T-cell (primary cell): Measurements from ENCODE around the gene MRPL28. TPM values are rescaled to one million over a fixed set of nuclear protein-coding genes. Genes with fewer than 3 reads are reported as not detected.
A peak's percentile ranks its signal among the peaks of the same experiment; 100 is the strongest.

ENCODE experiments used
- ATAC-seq, 4 experiments: fragments of 200-7000 bp in 3 of 4; fragments of 150-1000 bp in 1 of 4; cut with Tn5 transposase; replicated peaks in 1 of 4; 1 replicate in 3 of 4; 2 replicates in 1 of 4; pipeline ENCODE4 v1.10.0; 2021; ENCODE audit warnings: moderate library complexity in 3 of 4, mild to moderate bottlenecking in 2 of 4, moderate number of reproducible peaks in 1 of 4
- CTCF ChIA-PET, 2 donors: fragments of 300-600 bp; sonication (Branson Sonifier 250); formaldehyde crosslinking; loops; one replicate each; lab custom pipeline; 2022; ENCODE audit warnings: antibody characterized with exemption in 2 of 2; lab: Charles Lee
- POLR2A ChIA-PET, 2 donors: fragments of 300-600 bp; sonication (Branson Sonifier 250); formaldehyde crosslinking; loops; one replicate each; lab custom pipeline; 2022; ENCODE audit warnings: antibody characterized with exemption in 2 of 2; lab: Charles Lee
- DNase-seq, 35 experiments: peaks; one replicate each; pipeline versions ENCODE4 v3.0.0 to v3.0.0-alpha.2; 2013 to 2023
- H3K27ac ChIP-seq: one replicate; pipeline ENCODE4 v1.5.1; 2013; ENCODE audit warnings: low read length
- H3K27me3 ChIP-seq, 2 experiments: replicated peaks in 1 of 2; 1 replicate in 1 of 2; 2 replicates in 1 of 2; pipeline versions ENCODE4 v1.6.1 to v1.7.0; 2013; ENCODE audit warnings: low read length in 1 of 2, mixed read lengths in 1 of 2; ENCODE audit not compliant: control insufficient read depth in 2 of 2, insufficient read depth in 2 of 2; ENCODE audit errors: extremely low read depth in 1 of 2
- H3K36me3 ChIP-seq, 2 donors: 1 replicate in 1 of 2; 2 replicates in 1 of 2; pipeline versions ENCODE4 v1.6.1 to v1.7.0; 2013; ENCODE audit warnings: low read length in 1 of 2; ENCODE audit not compliant: control insufficient read depth in 2 of 2, insufficient read depth in 1 of 2; ENCODE audit errors: extremely low read depth in 1 of 2
- H3K4me1 ChIP-seq, 2 experiments: 1 replicate in 1 of 2; 2 replicates in 1 of 2; pipeline versions ENCODE4 v1.6.1 to v1.7.0; 2013; ENCODE audit warnings: low read length in 2 of 2, mixed read lengths in 1 of 2; ENCODE audit not compliant: insufficient read depth in 2 of 2, control insufficient read depth in 1 of 2; ENCODE audit errors: extremely low read depth in 1 of 2
- H3K4me3 ChIP-seq, 2 donors: 1 replicate in 1 of 2; 2 replicates in 1 of 2; pipeline versions ENCODE4 v1.5.1 to v1.7.0; 2013; ENCODE audit warnings: mild to moderate bottlenecking in 2 of 2, low read length in 1 of 2, moderate library complexity in 1 of 2; ENCODE audit not compliant: control insufficient read depth in 1 of 2; ENCODE audit errors: extremely low read depth in 1 of 2
- H3K9me3 ChIP-seq: 2 replicates; pipeline ENCODE4 v1.7.0; 2013
- H3K27ac Mint-ChIP-seq, 2 donors: one replicate each; pipeline ENCODE4 v1.8.0; 2020 to 2021; ENCODE audit warnings: mild to moderate bottlenecking in 2 of 2, mixed read lengths in 2 of 2
- H3K27me3 Mint-ChIP-seq, 2 donors: one replicate each; pipeline ENCODE4 v1.8.0; 2021 to 2022; ENCODE audit warnings: mixed read lengths in 2 of 2
- H3K36me3 Mint-ChIP-seq: one replicate; pipeline ENCODE4 v1.8.0; 2021; ENCODE audit warnings: mixed read lengths
- H3K4me1 Mint-ChIP-seq, 3 donors: one replicate each; pipeline ENCODE4 v1.8.0; 2020 to 2022; ENCODE audit warnings: mixed read lengths in 3 of 3, mild to moderate bottlenecking in 1 of 3
- H3K4me3 Mint-ChIP-seq, 3 donors: one replicate each; pipeline ENCODE4 v1.8.0; 2020 to 2022; ENCODE audit warnings: mild to moderate bottlenecking in 3 of 3, mixed read lengths in 3 of 3, moderate library complexity in 3 of 3
- H3K9me3 Mint-ChIP-seq, 3 donors: one replicate each; pipeline ENCODE4 v1.8.0; 2020 to 2022; ENCODE audit warnings: mixed read lengths in 3 of 3
- WGBS: methylation state at CpG from one replicate; pipeline ENCODE4 v1.1.5; 2013; ENCODE audit warnings: missing lambda C conversion rate; ENCODE audit not compliant: insufficient coverage; 5-methylcytosine and 5-hydroxymethylcytosine counted together
- total RNA-seq, 35 experiments: library from RNA in 6 of 35; stranded (reverse) in 6 of 35; fragments of 120-200 nt in 1 of 35; gene quantifications; one replicate each; pipeline versions ENCODE4 v1.2.1 to v1.2.4 and lab custom pipeline; 2013 to 2026

The MRPL28 gene
- total RNA-seq, 5 donors from 2014 or later (not counting 1 experiment from before 2014, with no cell fraction given): 29.3 to 43.8 (median 34.5) TPM

GRCh38 chr16:398561-399339, 28.4 kb upstream of the MRPL28 start:
- ChIA-PET POLR2A (no interaction called here), CTCF (no interaction called here)
- H3K36me3 Mint-ChIP-seq: no peaks in the 10 kb centered on the region
- no peak for DNase-seq
- Histone ChIP-seq H3K4me1 (peaks cover 0 to 29% of the 10 kb centered on the region in 2 experiments), H3K36me3 (peaks cover 0 to 6% of the 10 kb centered on the region in 2 donors), H3K27me3 (peaks cover 0 to 3% of the 10 kb centered on the region in 2 experiments), H3K4me3 (no peak overlapping the region), H3K27ac (no peak overlapping the region), H3K9me3 (no peaks in the 10 kb centered on the region)
- no peak for ATAC-seq
- no peaks in the 10 kb centered on the region for H3K9me3 Mint-ChIP-seq
- peak overlapping the region; percentile 68 to 87 (median 76) for H3K4me3 Mint-ChIP-seq
- H3K4me1 Mint-ChIP-seq: peaks cover 23 to 34% (median 23%) of the 10 kb centered on the region in 3 donors
- WGBS: 89% methylated on average over 24 of the region's 24 CpGs
- H3K27me3 Mint-ChIP-seq: peaks cover 0 to 2% of the 10 kb centered on the region in 2 donors
- peak overlapping the region; percentile 70 to 79 for H3K27ac Mint-ChIP-seq

- ChIA-PET CTCF (no interaction called here), POLR2A (no interaction called here)
- Histone ChIP-seq H3K9me3 (no peaks in the 10 kb centered on the region), H3K36me3 (peaks cover 0 to 6% of the 10 kb centered on the region in 2 donors), H3K27ac (no peak overlapping the region), H3K4me3 (no peak overlapping the region), H3K27me3 (peaks cover 0 to 3% of the 10 kb centered on the region in 2 experiments), H3K4me1 (peaks cover 0 to 30% of the 10 kb centered on the region in 2 experiments)
- peaks cover 0 to 2% of the 10 kb centered on the region in 2 donors for H3K27me3 Mint-ChIP-seq
- WGBS: 83% methylated on average over 19 of the region's 29 CpGs
- DNase-seq (peak in 12 of 35 experiments; percentile 21 to 56 (median 40)), ATAC-seq (no peak)
- H3K4me3 Mint-ChIP-seq: peak overlapping the region; percentile 68 to 87 (median 76)
- H3K27ac Mint-ChIP-seq: peak overlapping the region; percentile 70 to 79
- H3K36me3 Mint-ChIP-seq: no peaks in the 10 kb centered on the region
- H3K4me1 Mint-ChIP-seq: peaks cover 23 to 35% (median 25%) of the 10 kb centered on the region in 3 donors
- H3K9me3 Mint-ChIP-seq: no peaks in the 10 kb centered on the region
Observed at GRCh38 chr16:397736-398332, 27.5 kb upstream of the MRPL28 start.

DNA sequence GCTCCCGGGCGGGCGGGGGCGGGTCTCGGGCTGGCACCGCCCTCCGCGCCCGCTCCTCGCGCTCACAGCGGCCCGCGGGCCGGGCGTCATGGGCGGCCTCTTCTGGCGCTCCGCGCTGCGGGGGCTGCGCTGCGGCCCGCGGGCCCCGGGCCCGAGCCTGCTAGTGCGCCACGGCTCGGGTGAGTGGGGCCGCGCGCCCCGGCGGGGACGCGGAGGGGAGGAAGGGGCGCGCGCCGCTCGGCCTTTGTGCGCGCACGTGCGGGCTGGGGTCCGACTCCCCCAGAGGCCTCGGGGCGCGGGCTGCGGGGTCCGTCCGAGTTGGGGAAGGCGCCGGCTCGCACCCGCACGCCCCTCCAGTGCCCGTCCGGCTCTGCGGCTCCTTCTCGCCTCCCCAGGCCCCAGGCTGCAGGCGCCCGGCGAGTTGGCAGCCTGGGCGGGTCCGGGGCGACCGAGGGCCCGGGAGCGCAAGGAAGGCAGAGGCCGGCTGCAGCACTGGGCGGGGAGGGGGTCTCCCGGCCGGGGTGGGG, 26.9 kb upstream of the MRPL28 start, which contains the start of gene NME4:
NME4 (plus strand) TSS at position 65 of the 527 bp plus-strand sequence; CDS start at position 89, 24 bp downstream.
- H3K27me3 ChIP-seq: peaks cover 0 to 3% of the 10 kb centered on the region in 2 experiments
- peaks cover 0 to 2% of the 10 kb centered on the region in 2 donors for H3K27me3 Mint-ChIP-seq
- peaks cover 0 to 6% of the 10 kb centered on the region in 2 donors for H3K36me3 ChIP-seq
- peak within 1 kb of the TSS; percentile 78 to 87 (median 86) for H3K4me3 Mint-ChIP-seq
- peak within 1 kb of the TSS; percentile 46 to 74 for H3K4me3 ChIP-seq
- ATAC-seq (peak in 3 of 4 experiments; percentile 7 to 23 (median 14)), DNase-seq (peak in 6 of 35 experiments; percentile 19 to 55 (median 28))
- no peaks in the 10 kb centered on the region for H3K9me3 ChIP-seq
- H3K27ac ChIP-seq: no peak within 1 kb of the TSS
- ChIA-PET CTCF (no interaction called here), POLR2A (no interaction called here)
- peak within 1 kb of the TSS; percentile 86 to 87 for H3K27ac Mint-ChIP-seq
- H3K9me3 Mint-ChIP-seq: no peaks in the 10 kb centered on the region
- peaks cover 0 to 33% of the 10 kb centered on the region in 2 experiments for H3K4me1 ChIP-seq
- peaks cover 23 to 40% (median 30%) of the 10 kb centered on the region in 3 donors for H3K4me1 Mint-ChIP-seq
- WGBS: 0% methylated on average over 48 of the region's 75 CpGs
- no peaks in the 10 kb centered on the region for H3K36me3 Mint-ChIP-seq

- POLR2A ChIA-PET: no interaction called here
- Histone ChIP-seq H3K4me3 (peak overlapping the region; percentile 46 to 74), H3K27me3 (peaks cover 0 to 3% of the 10 kb centered on the region in 2 experiments), H3K36me3 (peaks cover 0 to 6% of the 10 kb centered on the region in 2 donors), H3K27ac (no peak overlapping the region), H3K9me3 (no peaks in the 10 kb centered on the region), H3K4me1 (peaks cover 0 to 37% of the 10 kb centered on the region in 2 experiments)
- no peaks in the 10 kb centered on the region for H3K9me3 Mint-ChIP-seq
- H3K4me3 Mint-ChIP-seq: peak overlapping the region; percentile 78 to 86 (median 82)
- WGBS: 9% methylated on average over 19 of the region's 22 CpGs
- peak overlapping the region; percentile 86 to 87 for H3K27ac Mint-ChIP-seq
- DNase-seq (peak in 3 of 35 experiments; percentile 6 to 27 (median 26)), ATAC-seq (no peak)
- peaks cover 0 to 2% of the 10 kb centered on the region in 2 donors for H3K27me3 Mint-ChIP-seq
- CTCF ChIA-PET: no interaction called here
- no peaks in the 10 kb centered on the region for H3K36me3 Mint-ChIP-seq
- H3K4me1 Mint-ChIP-seq: peaks cover 23 to 46% (median 36%) of the 10 kb centered on the region in 3 donors
Observed at GRCh38 chr16:396605-397004, 26.3 kb upstream of the MRPL28 start.

DNA sequence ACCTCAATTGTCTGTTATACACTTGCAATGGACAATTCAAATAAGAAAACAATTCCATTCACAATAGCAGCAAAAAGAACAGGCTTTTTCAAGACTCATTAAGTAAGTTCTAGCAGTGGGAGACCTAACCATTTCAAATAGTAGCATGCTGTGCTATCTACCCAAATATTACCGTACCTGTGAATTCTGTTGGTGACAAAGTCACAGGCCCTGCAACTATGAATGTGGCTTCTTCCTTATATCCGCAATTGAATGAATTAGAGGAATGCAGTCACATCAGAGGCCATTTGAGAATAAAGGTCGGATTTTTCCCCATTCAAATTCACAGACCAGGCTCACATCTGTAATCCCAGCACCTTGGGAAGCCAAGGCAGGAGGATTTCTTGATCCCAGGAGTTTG, 25.9 kb upstream of the MRPL28 start:
- peaks cover 0 to 2% of the 10 kb centered on the region in 2 donors for H3K27me3 Mint-ChIP-seq
- H3K4me1 Mint-ChIP-seq: peaks cover 23 to 47% (median 36%) of the 10 kb centered on the region in 3 donors
- ChIA-PET CTCF (no interaction called here), POLR2A (no interaction called here)
- no CpG with 5 or more reads among the region's 3 CpGs for WGBS
- peaks cover 0 to 6% of the 10 kb centered on the region in 2 donors for H3K36me3 ChIP-seq
- H3K27ac ChIP-seq: no peak overlapping the region
- peak overlapping the region in 1 of 2 donors; percentile 87 for H3K27ac Mint-ChIP-seq
- H3K9me3 Mint-ChIP-seq: no peaks in the 10 kb centered on the region
- H3K36me3 Mint-ChIP-seq: no peaks in the 10 kb centered on the region
- DNase-seq (no peak), ATAC-seq (no peak)
- no peaks in the 10 kb centered on the region for H3K9me3 ChIP-seq
- H3K27me3 ChIP-seq: peaks cover 0 to 3% of the 10 kb centered on the region in 2 experiments
- peak overlapping the region; percentile 78 to 86 (median 82) for H3K4me3 Mint-ChIP-seq
- peaks cover 0 to 40% of the 10 kb centered on the region in 2 experiments for H3K4me1 ChIP-seq
- peak overlapping the region in 1 of 2 donors; percentile 46 for H3K4me3 ChIP-seq
